GM23248 (cell line): ENCODE results near the gene HSF2BP.

ENCODE experiments used
- EZH2 ChIP-seq: fragments of 200-600 bp; sonication (generic); IDR thresholded peaks from 2 replicates; pipeline ENCODE4 v1.6.1; 2018; ENCODE audit warnings: antibody characterized with exemption, mild to moderate bottlenecking; ENCODE audit not compliant: insufficient read depth, poor library complexity, severe bottlenecking
- EZH2phosphoT487 ChIP-seq: fragments of 200-600 bp; sonication (generic); IDR thresholded peaks from 2 replicates; pipeline ENCODE4 v1.6.1; 2018; ENCODE audit warnings: antibody characterized with exemption, moderate library complexity, mild to moderate bottlenecking, low read depth; ENCODE audit not compliant: insufficient read depth

GRCh38 chr21:43619344-43619743 lies 39.9 kb downstream of the HSF2BP start:
- TF ChIP-seq EZH2, result no peak
- TF ChIP-seq EZH2phosphoT487, result no peak
